Activated T-cell treated with anti-CD3 and anti-CD28 coated beads for 4 hours (primary cell): ENCODE measurements around the gene MYO7B.

Experiments used
- DNase-seq: peaks from one replicate; pipeline ENCODE4 v3.0.0-alpha.2; 2020

Gene MYO7B

GRCh38 chr2:127611076-127611925, 75.8 kb downstream of the MYO7B start:
- DNase-seq: no peak

- DNase-seq: no peak
Observed at GRCh38 chr2:127612111-127612822, 76.8 kb downstream of the MYO7B start.

- DNase-seq: no peak
Observed at GRCh38 chr2:127614246-127614645, 78.8 kb downstream of the MYO7B start.

GRCh38 chr2:127614731-127615130, 79.2 kb downstream of the MYO7B start:
- DNase-seq: no peak

- DNase-seq: no peak
Observed at GRCh38 chr2:127615511-127616166, 80.2 kb downstream of the MYO7B start.

GRCh38 chr2:127618551-127619202, 83.2 kb downstream of the MYO7B start:
- no peak for DNase-seq

GRCh38 chr2:127619203-127619590, 83.7 kb downstream of the MYO7B start:
- no peak for DNase-seq

GRCh38 chr2:127619877-127620705, 84.6 kb downstream of the MYO7B start:
- no peak for DNase-seq

- no peak for DNase-seq
Observed at GRCh38 chr2:127620866-127621265, 85.4 kb downstream of the MYO7B start.

- no peak for DNase-seq
Observed at GRCh38 chr2:127621981-127622431, 86.5 kb downstream of the MYO7B start.

GRCh38 chr2:127622561-127623387, 87.3 kb downstream of the MYO7B start:
- DNase-seq: no peak

- no peak for DNase-seq
Observed at GRCh38 chr2:127623388-127624319, 88.2 kb downstream of the MYO7B start.

- no peak for DNase-seq
Observed at GRCh38 chr2:127624320-127624755, 88.9 kb downstream of the MYO7B start.

GRCh38 chr2:127624756-127625571, 89.5 kb downstream of the MYO7B start:
- no peak for DNase-seq

- no peak for DNase-seq
Observed at GRCh38 chr2:127625572-127625951, 90.1 kb downstream of the MYO7B start.

GRCh38 chr2:127626175-127626574, 90.7 kb downstream of the MYO7B start:
- no peak for DNase-seq

- no peak for DNase-seq
Observed at GRCh38 chr2:127626917-127627739, 91.6 kb downstream of the MYO7B start.
